Measurements from ENCODE around the gene MICALL2. TPM values are rescaled to one million over a fixed set of nuclear protein-coding genes. Genes with fewer than 3 reads are reported as not detected.

The MICALL2 gene
- total and polyA plus RNA-seq, 12 donors: 7.9 to 1,057 (median 77.7) TPM

GRCh38 chr7:1498370-1499305 is 39.4 kb upstream of the MICALL2 start:
- Histone ChIP-seq H3K9me3 (replicated peaks in 1 of 3) (no peaks in the 10 kb centered on the region), H3K4me1 (replicated peaks in 1 of 2) (peaks cover 6 to 11% of the 10 kb centered on the region in 2 donors), H3K4me3 (no peak overlapping the region), H3K27me3 (no peaks in the 10 kb centered on the region), H3K36me3 (replicated peaks in 1 of 2) (peaks cover 0 to 84% of the 10 kb centered on the region in 2 donors), H3K27ac (no peak overlapping the region)
- DNase-seq: no peak
- intact Hi-C loops (cut with DNase I): no loop called here
- 93 to 96% (median 95%) methylated on average over 32 to 62 of the region's 62 CpGs for WGBS, 4 donors
- TF ChIP-seq, protein P1, sequence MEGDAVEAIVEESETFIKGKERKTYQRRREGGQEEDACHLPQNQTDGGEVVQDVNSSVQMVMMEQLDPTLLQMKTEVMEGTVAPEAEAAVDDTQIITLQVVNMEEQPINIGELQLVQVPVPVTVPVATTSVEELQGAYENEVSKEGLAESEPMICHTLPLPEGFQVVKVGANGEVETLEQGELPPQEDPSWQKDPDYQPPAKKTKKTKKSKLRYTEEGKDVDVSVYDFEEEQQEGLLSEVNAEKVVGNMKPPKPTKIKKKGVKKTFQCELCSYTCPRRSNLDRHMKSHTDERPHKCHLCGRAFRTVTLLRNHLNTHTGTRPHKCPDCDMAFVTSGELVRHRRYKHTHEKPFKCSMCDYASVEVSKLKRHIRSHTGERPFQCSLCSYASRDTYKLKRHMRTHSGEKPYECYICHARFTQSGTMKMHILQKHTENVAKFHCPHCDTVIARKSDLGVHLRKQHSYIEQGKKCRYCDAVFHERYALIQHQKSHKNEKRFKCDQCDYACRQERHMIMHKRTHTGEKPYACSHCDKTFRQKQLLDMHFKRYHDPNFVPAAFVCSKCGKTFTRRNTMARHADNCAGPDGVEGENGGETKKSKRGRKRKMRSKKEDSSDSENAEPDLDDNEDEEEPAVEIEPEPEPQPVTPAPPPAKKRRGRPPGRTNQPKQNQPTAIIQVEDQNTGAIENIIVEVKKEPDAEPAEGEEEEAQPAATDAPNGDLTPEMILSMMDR (IDR thresholded peaks at IDR 0.05): no peak
- no peak for TF ChIP-seq POLR2A (IDR thresholded peaks at IDR 0.05)

DNA sequence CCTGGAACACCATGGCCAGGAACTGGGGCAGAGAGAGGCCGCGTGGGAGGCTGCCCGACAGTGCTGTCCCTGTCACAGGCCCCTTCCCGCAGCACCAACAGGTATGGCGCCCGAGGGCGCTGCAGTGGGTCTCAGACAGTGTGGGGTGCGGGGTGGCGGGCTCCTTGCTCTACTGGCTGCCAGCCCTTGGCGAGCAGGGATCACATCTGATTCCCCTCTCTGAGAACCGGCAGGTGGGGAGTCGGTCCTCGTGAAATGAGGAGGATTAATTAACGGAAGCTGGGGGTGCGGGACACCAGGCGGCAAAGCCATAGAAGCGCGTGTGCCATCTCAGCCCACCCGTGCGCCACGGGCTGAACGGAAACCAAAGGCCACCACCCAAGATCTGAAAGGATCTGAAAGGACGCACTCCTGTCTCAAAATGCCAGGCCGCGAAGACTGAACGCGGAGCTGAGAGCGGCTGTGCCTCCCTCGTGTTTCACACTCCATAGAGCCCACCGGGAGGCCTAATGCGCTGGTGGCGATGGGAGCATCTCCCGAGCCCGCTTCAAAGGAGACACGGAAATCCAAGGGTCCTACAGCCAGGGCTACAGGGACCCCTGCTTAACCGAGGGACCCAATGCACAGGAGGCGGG is 38.1 kb upstream of the MICALL2 start:
- no peak overlapping the region for H3K4me3 ChIP-seq
- DNase-seq: no peak
- TF ChIP-seq, protein P1 (IDR thresholded peaks at IDR 0.05): no peak
- intact Hi-C loops (cut with DNase I): no loop called here
- H3K36me3 ChIP-seq (replicated peaks in 1 of 2): peaks cover 0 to 87% of the 10 kb centered on the region in 2 donors
- no peak overlapping the region for H3K27ac ChIP-seq
- H3K9me3 ChIP-seq (replicated peaks in 1 of 3): no peaks in the 10 kb centered on the region
- WGBS, 4 donors: 90 to 96% (median 94%) methylated on average over 30 to 37 of the region's 37 CpGs
- H3K27me3 ChIP-seq: no peaks in the 10 kb centered on the region
- no peaks in the 10 kb centered on the region for H3K4me1 ChIP-seq (replicated peaks in 1 of 2)

- Histone ChIP-seq H3K36me3 (replicated peaks in 1 of 2) (peaks cover 0 to 82% of the 10 kb centered on the region in 2 donors), H3K9me3 (replicated peaks in 1 of 3) (no peaks in the 10 kb centered on the region), H3K27ac (no peak overlapping the region), H3K27me3 (no peaks in the 10 kb centered on the region), H3K4me1 (replicated peaks in 1 of 2) (no peaks in the 10 kb centered on the region), H3K4me3 (no peak overlapping the region)
- no peak for DNase-seq
- TF ChIP-seq, protein P1 (IDR thresholded peaks at IDR 0.05): no peak
- TF ChIP-seq POLR2A (IDR thresholded peaks at IDR 0.05): no peak
- 89 to 95% (median 93%) methylated on average over 17 to 33 of the region's 33 CpGs for WGBS, 4 donors
- intact Hi-C loops (cut with DNase I): no loop called here
Observed at GRCh38 chr7:1496531-1497292, 37.4 kb upstream of the MICALL2 start.

Data from adrenal gland (tissue), 12 donors.